ENCODE data around the gene RAPSN.

Gene RAPSN

GRCh38 chr11:47426062-47426956 lies 22.6 kb downstream of the RAPSN start, which contains the start of gene PSMC3 (continued):
- TF ChIP-seq, protein P1, sequence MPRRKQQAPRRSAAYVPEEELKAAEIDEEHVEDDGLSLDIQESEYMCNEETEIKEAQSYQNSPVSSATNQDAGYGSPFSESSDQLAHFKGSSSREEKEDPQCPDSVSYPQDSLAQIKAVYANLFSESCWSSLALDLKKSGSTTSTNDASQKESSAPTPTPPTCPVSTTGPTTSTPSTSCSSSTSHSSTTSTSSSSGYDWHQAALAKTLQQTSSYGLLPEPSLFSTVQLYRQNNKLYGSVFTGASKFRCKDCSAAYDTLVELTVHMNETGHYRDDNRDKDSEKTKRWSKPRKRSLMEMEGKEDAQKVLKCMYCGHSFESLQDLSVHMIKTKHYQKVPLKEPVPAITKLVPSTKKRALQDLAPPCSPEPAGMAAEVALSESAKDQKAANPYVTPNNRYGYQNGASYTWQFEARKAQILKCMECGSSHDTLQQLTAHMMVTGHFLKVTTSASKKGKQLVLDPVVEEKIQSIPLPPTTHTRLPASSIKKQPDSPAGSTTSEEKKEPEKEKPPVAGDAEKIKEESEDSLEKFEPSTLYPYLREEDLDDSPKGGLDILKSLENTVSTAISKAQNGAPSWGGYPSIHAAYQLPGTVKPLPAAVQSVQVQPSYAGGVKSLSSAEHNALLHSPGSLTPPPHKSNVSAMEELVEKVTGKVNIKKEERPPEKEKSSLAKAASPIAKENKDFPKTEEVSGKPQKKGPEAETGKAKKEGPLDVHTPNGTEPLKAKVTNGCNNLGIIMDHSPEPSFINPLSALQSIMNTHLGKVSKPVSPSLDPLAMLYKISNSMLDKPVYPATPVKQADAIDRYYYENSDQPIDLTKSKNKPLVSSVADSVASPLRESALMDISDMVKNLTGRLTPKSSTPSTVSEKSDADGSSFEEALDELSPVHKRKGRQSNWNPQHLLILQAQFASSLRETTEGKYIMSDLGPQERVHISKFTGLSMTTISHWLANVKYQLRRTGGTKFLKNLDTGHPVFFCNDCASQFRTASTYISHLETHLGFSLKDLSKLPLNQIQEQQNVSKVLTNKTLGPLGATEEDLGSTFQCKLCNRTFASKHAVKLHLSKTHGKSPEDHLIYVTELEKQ (tag by site-specific recombination; IDR thresholded peaks at IDR 0.05; ENCODE audit: borderline replicate concordance): no peak
- TF ChIP-seq, protein P2, sequence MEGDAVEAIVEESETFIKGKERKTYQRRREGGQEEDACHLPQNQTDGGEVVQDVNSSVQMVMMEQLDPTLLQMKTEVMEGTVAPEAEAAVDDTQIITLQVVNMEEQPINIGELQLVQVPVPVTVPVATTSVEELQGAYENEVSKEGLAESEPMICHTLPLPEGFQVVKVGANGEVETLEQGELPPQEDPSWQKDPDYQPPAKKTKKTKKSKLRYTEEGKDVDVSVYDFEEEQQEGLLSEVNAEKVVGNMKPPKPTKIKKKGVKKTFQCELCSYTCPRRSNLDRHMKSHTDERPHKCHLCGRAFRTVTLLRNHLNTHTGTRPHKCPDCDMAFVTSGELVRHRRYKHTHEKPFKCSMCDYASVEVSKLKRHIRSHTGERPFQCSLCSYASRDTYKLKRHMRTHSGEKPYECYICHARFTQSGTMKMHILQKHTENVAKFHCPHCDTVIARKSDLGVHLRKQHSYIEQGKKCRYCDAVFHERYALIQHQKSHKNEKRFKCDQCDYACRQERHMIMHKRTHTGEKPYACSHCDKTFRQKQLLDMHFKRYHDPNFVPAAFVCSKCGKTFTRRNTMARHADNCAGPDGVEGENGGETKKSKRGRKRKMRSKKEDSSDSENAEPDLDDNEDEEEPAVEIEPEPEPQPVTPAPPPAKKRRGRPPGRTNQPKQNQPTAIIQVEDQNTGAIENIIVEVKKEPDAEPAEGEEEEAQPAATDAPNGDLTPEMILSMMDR (tag by site-specific recombination; IDR thresholded peaks at IDR 0.05): no peak
- TF ChIP-seq ZNF549 (tag by site-specific recombination; IDR thresholded peaks at IDR 0.05) (no peak), ZNF202 (tag by site-specific recombination; IDR thresholded peaks at IDR 0.05; ENCODE audit: borderline replicate concordance) (no peak), BCL11B (tag by site-specific recombination; IDR thresholded peaks at IDR 0.05; ENCODE audit: low read depth) (peak; percentile 68; the same call in 1 of the 2 replicates), ZNF292 (tag by site-specific recombination; IDR thresholded peaks at IDR 0.05; ENCODE audit: borderline replicate concordance, low read depth) (no peak), ZNF155 (tag by site-specific recombination; IDR thresholded peaks at IDR 0.05) (no peak), ZNF747 (tag by site-specific recombination; IDR thresholded peaks at IDR 0.05) (no peak), ZNF24 (tag by site-specific recombination; IDR thresholded peaks at IDR 0.05) (peak; percentile 51; the same call in 1 of the 2 replicates), ATF2 (tag by site-specific recombination; IDR thresholded peaks at IDR 0.05; ENCODE audit: low read depth) (no peak), ZSCAN30 (tag by site-specific recombination; IDR thresholded peaks at IDR 0.05) (no peak), YY2 (tag by site-specific recombination; IDR thresholded peaks at IDR 0.05) (peak; percentile 93), ZXDB (tag by site-specific recombination; IDR thresholded peaks at IDR 0.05) (peak; percentile 96), ZNF654 (tag by site-specific recombination; IDR thresholded peaks at IDR 0.05; ENCODE audit: low read depth) (no peak), KLF9 (tag by site-specific recombination; IDR thresholded peaks at IDR 0.05; ENCODE audit: low read depth) (peak; percentile 75), ZNF274 (IDR thresholded peaks at IDR 0.05; ENCODE audit: low read length) (no peak), ZNF274 (tag by site-specific recombination; IDR thresholded peaks at IDR 0.05; ENCODE audit: borderline replicate concordance) (no peak), ZNF394 (tag by site-specific recombination; IDR thresholded peaks at IDR 0.05; ENCODE audit: borderline replicate concordance) (no peak), ZNF473 (tag by site-specific recombination; IDR thresholded peaks at IDR 0.05) (no peak), ZNF311 (tag by site-specific recombination; IDR thresholded peaks at IDR 0.05; ENCODE audit: borderline replicate concordance) (no peak), BCL6B (tag by site-specific recombination; IDR thresholded peaks at IDR 0.05) (no peak), ZNF19 (tag by site-specific recombination; IDR thresholded peaks at IDR 0.05; ENCODE audit: low read depth) (no peak), ZNF175 (tag by site-specific recombination; IDR thresholded peaks at IDR 0.05) (no peak), ZNF514 (tag by site-specific recombination; IDR thresholded peaks at IDR 0.05) (no peak), ZNF529 (tag by site-specific recombination; IDR thresholded peaks at IDR 0.05; ENCODE audit: insufficient replicate concordance) (no peak), ZNF416 (tag by site-specific recombination; IDR thresholded peaks at IDR 0.05) (no peak), ZNF248 (tag by site-specific recombination; IDR thresholded peaks at IDR 0.05) (no peak), ZNF302 (tag by site-specific recombination; IDR thresholded peaks at IDR 0.05; ENCODE audit: low read depth) (no peak), SETDB1 (IDR thresholded peaks at IDR 0.05; ENCODE audit: insufficient read length, low read length) (no peak)
- TF ChIP-seq, protein P3, sequence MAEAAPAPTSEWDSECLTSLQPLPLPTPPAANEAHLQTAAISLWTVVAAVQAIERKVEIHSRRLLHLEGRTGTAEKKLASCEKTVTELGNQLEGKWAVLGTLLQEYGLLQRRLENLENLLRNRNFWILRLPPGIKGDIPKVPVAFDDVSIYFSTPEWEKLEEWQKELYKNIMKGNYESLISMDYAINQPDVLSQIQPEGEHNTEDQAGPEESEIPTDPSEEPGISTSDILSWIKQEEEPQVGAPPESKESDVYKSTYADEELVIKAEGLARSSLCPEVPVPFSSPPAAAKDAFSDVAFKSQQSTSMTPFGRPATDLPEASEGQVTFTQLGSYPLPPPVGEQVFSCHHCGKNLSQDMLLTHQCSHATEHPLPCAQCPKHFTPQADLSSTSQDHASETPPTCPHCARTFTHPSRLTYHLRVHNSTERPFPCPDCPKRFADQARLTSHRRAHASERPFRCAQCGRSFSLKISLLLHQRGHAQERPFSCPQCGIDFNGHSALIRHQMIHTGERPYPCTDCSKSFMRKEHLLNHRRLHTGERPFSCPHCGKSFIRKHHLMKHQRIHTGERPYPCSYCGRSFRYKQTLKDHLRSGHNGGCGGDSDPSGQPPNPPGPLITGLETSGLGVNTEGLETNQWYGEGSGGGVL (tag by site-specific recombination; IDR thresholded peaks at IDR 0.05): no peak
